Measurements from ENCODE around the gene ASPN.

DNA sequence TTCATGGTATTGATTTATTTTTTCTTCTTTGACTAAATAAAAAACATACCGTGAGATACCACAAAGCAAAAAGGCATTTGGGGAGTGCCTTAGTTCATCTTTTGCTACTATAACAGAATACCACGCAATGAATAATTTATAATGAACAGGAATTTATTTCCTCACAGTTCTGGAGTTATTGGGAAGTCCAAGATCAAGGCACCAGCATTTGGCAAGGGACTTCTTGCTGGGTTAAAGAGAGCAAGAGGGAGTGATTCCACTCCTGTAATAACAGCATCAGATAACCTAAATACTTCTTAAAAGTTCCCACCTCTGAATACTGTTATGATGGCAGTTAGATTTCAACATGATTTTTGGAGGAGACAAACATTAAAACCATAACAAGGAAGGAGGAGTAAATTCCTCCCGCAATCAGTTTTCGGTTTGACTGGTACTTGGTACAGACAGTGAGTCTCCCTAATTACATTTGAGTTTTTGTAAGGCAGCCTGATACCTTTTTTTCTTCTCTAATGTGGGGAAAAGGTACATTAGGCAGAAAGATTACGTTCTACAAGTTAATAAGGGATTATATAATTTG lies 49.2 kb downstream of the ASPN start:
- TF ChIP-seq TAF1 (conservative IDR thresholded peaks at IDR 0.05): no peak
- TF ChIP-seq CTCF (IDR thresholded peaks at IDR 0.05; ENCODE audit: low read depth, low read length, missing input control): no peak
- no peak for TF ChIP-seq FOXA1 (IDR thresholded peaks at IDR 0.05)
- no peak for TF ChIP-seq RXRA (IDR thresholded peaks at IDR 0.05)
- no peak for TF ChIP-seq REST (IDR thresholded peaks at IDR 0.05)
- no peak for TF ChIP-seq SP1 (IDR thresholded peaks at IDR 0.05)
- no peak for TF ChIP-seq HNF4G (IDR thresholded peaks at IDR 0.05)
- no peak for TF ChIP-seq RAD21 (IDR thresholded peaks at IDR 0.05)
- TF ChIP-seq, protein P1, sequence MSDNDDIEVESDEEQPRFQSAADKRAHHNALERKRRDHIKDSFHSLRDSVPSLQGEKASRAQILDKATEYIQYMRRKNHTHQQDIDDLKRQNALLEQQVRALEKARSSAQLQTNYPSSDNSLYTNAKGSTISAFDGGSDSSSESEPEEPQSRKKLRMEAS (IDR thresholded peaks at IDR 0.05): no peak
- no peak for TF ChIP-seq YY1 (IDR thresholded peaks at IDR 0.05)
- TF ChIP-seq GABPA (IDR thresholded peaks at IDR 0.05 in 1 of 2, conservative IDR thresholded peaks at IDR 0.05 in 1 of 2): no peak
- TF ChIP-seq, protein P2, sequence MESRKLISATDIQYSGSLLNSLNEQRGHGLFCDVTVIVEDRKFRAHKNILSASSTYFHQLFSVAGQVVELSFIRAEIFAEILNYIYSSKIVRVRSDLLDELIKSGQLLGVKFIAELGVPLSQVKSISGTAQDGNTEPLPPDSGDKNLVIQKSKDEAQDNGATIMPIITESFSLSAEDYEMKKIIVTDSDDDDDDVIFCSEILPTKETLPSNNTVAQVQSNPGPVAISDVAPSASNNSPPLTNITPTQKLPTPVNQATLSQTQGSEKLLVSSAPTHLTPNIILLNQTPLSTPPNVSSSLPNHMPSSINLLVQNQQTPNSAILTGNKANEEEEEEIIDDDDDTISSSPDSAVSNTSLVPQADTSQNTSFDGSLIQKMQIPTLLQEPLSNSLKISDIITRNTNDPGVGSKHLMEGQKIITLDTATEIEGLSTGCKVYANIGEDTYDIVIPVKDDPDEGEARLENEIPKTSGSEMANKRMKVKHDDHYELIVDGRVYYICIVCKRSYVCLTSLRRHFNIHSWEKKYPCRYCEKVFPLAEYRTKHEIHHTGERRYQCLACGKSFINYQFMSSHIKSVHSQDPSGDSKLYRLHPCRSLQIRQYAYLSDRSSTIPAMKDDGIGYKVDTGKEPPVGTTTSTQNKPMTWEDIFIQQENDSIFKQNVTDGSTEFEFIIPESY (IDR thresholded peaks at IDR 0.05): no peak
- TF ChIP-seq ATF3 (IDR thresholded peaks at IDR 0.05): no peak

All from liver (tissue), 3 donors.